ENCODE measurements around the gene TXN2.

DNA sequence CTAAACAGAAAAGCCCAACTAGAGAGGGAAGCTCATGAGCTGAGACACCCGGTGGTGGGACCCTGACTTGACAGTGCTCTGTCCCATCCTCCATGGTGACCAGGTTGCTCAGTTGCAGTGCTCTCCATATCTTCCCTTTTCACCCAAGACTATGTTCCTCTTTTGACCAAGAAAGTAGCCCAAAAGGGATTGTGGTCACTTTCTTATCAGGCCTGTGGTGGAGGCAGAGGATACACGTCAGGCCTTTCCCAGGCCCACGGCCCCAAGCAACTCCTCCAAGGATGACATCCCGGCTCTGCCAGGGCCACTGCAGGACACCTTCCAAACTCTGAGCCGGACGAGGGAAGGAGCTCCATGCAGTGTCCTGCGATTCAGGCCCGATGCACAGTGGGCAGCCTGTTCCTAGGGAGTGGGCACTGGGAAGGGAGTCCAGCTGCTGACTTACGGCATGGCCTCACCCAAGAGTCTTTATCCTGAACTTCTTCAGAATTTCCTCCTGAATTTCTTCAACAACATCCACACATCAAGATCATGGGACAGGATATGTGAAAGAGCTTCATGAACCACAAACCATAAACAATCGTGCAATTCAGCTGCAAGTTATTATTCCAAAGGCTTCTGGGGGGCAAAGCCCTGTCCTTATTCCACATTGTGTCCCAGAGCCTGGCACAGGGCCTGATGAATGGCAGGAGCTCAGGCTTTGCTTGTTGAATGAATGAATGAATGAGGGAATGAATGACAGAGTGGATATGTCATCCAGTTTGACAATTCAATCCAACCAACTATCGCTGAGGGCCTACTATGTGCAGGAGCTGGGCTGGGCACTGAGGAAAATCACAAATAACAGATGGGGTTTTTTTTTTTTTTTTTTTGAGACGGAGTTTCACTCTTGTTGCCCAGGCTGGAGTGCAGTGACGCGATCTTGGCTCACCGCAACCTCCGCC is 57.7 kb downstream of the TXN2 start:
- TF ChIP-seq CTCF (IDR thresholded peaks at IDR 0.05 in 2 of 3, conservative IDR thresholded peaks at IDR 0.05 in 1 of 3; ENCODE audit: borderline replicate concordance in 1 of 3, insufficient read depth in 1 of 3, low read depth in 2 of 3, low read length in 2 of 3): no peak
- no peak for TF ChIP-seq EZH2 (IDR thresholded peaks at IDR 0.05)
- no peak for TF ChIP-seq POLR2A (IDR thresholded peaks at IDR 0.05; ENCODE audit: borderline replicate concordance, extremely low read depth, insufficient read depth, insufficient read length)
- no peak for TF ChIP-seq JUND (IDR thresholded peaks at IDR 0.05)
- TF ChIP-seq POLR2AphosphoS5 (IDR thresholded peaks at IDR 0.05; ENCODE audit: low read depth, low read length): no peak
